H4 (cell line): ENCODE data around the gene GPR39. TPM values are rescaled to one million over a fixed set of nuclear protein-coding genes. Genes with fewer than 3 reads are reported as not detected.

Experiments used
- DNase-seq: peaks from one replicate; pipeline ENCODE4 v3.0.0-alpha.2; 2015; ENCODE audit warnings: low spot score
- total RNA-seq: library from RNA; depleted of rRNA; stranded (reverse); fragments of >200 nt; shearing (Covaris generic); gene quantifications from 2 replicates; pipeline ENCODE4 v1.2.3, GENCODE V29; 2014

The GPR39 gene
- total RNA-seq, 1 experiment from 2014 or later: 5.1 TPM

GRCh38 chr2:132443106-132443505, 26.5 kb downstream of the GPR39 start:
- no peak for DNase-seq

- DNase-seq: no peak
These were observed 29.8 kb downstream of the GPR39 start for GRCh38 chr2:132446444-132446843.

- DNase-seq: no peak
These were observed 31.7 kb downstream of the GPR39 start for GRCh38 chr2:132448331-132448730.

- DNase-seq: no peak
These were observed 32.2 kb downstream of the GPR39 start for GRCh38 chr2:132448771-132449170.

GRCh38 chr2:132449868-132450267, 33.3 kb downstream of the GPR39 start:
- no peak for DNase-seq

GRCh38 chr2:132460781-132461180, 44.2 kb downstream of the GPR39 start:
- no peak for DNase-seq

GRCh38 chr2:132462236-132462635, 45.6 kb downstream of the GPR39 start:
- no peak for DNase-seq

- DNase-seq: no peak
These were observed 47.1 kb downstream of the GPR39 start for GRCh38 chr2:132463719-132464118.

GRCh38 chr2:132465917-132466316, 49.3 kb downstream of the GPR39 start:
- no peak for DNase-seq

- DNase-seq: no peak
These were observed 49.9 kb downstream of the GPR39 start for GRCh38 chr2:132466428-132467028.

GRCh38 chr2:132468821-132469675, 52.4 kb downstream of the GPR39 start:
- DNase-seq: no peak

GRCh38 chr2:132470746-132471145, 54.1 kb downstream of the GPR39 start:
- no peak for DNase-seq

- no peak for DNase-seq
These were observed 56.7 kb downstream of the GPR39 start for GRCh38 chr2:132473174-132473883.

GRCh38 chr2:132475615-132476014, 59.0 kb downstream of the GPR39 start:
- DNase-seq: no peak

GRCh38 chr2:132477436-132477835, 60.8 kb downstream of the GPR39 start:
- no peak for DNase-seq

- no peak for DNase-seq
These were observed 61.4 kb downstream of the GPR39 start for GRCh38 chr2:132477962-132478361.

GRCh38 chr2:132478461-132479105, 62.0 kb downstream of the GPR39 start:
- no peak for DNase-seq

GRCh38 chr2:132479155-132479554, 62.5 kb downstream of the GPR39 start:
- DNase-seq: no peak

- DNase-seq: no peak
These were observed 66.2 kb downstream of the GPR39 start for GRCh38 chr2:132482821-132483220.

- DNase-seq: no peak
These were observed 67.5 kb downstream of the GPR39 start for GRCh38 chr2:132484144-132484543.

- no peak for DNase-seq
These were observed 71.9 kb downstream of the GPR39 start for GRCh38 chr2:132488491-132488890.

- DNase-seq: no peak
These were observed 72.5 kb downstream of the GPR39 start for GRCh38 chr2:132489150-132489549.
